HTERT RPE-1 (cell line): Measurements from ENCODE around the gene TLL2.

Source experiments
- in situ Hi-C: fragments of 300-500 bp; cut with MboI; formaldehyde crosslinking; loops from 4 replicates; pipeline ENCODE4 v1.14.3; 2020; ENCODE audit warnings: low sequenced_read_pairs

TLL2 gene

GRCh38 chr10:96367470-96367869 is 146.3 kb downstream of the TLL2 start:
- in situ Hi-C loops, result no loop called here

DNA sequence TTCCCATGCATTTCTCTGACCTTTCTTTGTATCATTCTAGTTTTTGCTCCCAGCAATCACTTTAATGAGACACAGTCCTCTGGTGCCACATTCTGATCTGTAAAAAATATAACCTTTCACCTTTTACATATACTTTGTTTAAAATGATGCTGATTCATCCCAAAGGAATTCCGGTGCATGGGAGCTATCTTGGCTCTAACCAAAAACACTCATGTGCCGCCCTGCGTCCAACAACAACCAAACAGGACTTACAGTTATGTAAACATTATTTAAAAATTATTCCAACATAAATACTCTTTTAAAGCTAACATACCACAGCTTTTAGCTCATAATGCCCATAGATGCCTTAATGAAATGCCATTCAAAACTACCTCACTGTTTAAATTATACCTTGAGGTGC is 147.2 kb downstream of the TLL2 start:
- in situ Hi-C loops, result no loop called here

DNA sequence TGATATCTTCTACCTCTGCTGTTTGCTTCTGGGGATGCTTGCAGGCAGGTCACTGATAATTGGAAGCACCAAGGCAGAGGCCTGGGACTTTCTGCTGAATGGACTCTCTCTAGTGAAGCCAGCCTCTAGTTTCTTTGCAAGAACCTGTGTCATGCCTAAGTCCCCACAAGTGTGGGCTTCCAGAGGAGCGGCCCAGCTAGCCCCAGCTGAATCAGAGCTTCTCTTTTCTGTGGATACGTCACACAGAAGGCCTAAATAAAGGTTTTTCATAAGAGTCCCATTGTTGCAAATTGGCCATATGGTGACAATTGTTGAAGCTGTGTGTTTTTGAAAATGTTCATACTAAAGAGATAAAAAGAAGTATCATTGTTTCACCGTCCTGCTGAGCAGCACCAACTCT is 148.2 kb downstream of the TLL2 start:
- in situ Hi-C loops, result no loop called here

DNA sequence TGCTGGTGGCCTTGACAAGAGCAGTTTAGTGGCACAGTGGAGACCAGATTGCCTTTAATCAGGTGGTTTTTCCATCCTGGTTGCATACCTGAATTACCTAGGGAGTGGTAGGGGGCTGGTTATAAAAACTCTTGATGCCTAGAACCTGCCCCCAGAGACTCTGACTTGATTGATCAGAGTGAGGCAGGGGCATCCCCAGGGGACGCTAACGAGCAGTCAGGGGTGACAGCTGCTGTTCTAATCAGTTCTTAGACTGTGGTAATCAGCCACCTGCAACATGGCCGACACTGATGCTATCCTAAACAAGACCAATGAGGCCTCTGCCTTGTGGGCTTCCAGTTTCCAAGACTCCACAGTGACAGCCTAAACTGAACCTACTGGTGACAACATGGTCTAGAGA is 153.0 kb downstream of the TLL2 start:
- in situ Hi-C loops, result no loop called here

GRCh38 chr10:96360331-96360730 is 153.4 kb downstream of the TLL2 start:
- in situ Hi-C loops, result no loop called here

- in situ Hi-C loops, result no loop called here
Observed at GRCh38 chr10:96359616-96360015, 154.1 kb downstream of the TLL2 start.

DNA sequence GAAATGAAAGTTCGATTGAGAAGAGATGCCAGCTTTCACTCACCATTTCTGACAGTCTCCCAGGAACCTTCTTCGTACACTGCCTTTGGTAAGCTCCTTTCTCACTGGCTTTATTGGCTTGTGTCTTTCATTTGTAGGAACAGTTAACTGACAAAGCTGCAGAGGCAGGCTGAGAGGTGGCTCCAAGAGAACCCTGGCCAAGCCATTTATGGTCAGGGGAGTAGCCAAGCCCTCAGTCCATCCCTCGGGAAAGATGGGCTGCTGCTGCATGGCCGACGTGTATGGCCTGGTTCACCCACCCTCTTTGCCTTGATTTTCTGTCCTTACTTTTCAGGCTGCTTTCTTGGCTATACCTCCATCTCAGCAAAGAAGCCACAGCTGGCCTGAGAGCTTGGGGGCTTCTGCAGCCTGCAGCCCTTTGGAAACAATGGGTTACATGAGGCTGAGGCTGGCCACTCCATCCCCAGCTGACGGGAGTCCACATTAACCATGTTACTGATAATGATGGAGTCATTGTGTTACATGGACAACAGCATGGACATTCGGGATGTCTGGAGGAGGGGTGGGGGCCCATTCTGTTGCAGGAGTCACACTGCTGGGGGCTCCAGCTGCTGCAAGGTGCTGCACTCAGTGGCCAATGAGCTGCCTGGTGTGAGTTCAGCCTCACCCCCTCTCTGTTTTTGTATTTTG is 154.7 kb downstream of the TLL2 start, which contains the start of gene OPALIN:
Gene OPALIN (minus strand): TSS at position 152 of the 690 bp plus-strand sequence. CDS start 106 bp downstream, at position 46.
- in situ Hi-C loops, result no loop called here

DNA sequence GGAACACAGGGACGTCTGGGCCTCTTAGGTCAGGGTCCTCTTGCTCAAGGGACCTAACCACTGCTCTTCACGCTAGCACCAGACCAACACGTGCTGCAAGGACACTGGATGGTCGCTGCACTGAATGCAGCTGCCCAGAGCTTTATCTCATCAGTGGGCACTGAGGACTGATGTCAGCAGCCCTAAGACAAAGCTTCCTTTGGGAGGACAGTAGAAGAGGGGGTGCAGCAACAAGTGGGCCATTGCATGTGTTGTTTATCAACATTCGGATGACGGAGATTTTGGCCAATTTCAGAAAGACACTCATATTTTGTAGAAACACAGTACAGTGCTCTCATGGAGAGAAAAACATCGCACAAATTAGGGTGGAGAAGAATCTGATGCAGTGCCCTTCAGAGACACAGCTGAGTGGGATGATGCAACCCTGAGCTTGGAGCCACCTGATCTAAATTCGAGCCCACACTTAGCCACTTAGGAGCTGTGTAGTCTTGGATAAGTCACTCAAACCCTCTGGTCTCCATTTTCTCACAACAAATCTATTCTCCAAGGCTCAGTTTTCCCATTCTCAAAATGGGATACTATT is 156.6 kb downstream of the TLL2 start:
- in situ Hi-C loops, result no loop called here

DNA sequence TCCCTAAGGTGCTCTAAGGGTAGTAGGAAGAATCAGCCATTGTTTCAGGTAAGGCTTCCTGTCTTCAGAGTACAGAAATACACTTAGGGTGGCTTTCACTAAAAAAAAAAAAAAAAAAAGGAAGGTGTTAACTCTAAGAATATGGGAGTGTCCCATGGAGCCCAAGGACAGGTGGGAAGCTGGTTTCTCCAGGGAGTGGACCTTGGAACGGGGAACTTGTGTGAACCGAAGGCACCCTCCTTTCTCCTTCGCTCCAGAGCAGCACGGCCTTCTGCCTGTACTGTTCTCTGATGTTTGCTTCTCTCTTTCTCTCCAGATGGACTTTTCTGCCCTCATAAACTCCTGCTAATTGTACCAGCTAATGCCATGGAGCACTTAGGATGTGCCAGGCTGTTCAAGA is 161.1 kb downstream of the TLL2 start:
- in situ Hi-C loops, result no loop called here

- in situ Hi-C loops, result no loop called here
Observed at GRCh38 chr10:96352027-96352426, 161.7 kb downstream of the TLL2 start.

GRCh38 chr10:96346295-96346694 is 167.4 kb downstream of the TLL2 start:
- in situ Hi-C loops, result no loop called here

DNA sequence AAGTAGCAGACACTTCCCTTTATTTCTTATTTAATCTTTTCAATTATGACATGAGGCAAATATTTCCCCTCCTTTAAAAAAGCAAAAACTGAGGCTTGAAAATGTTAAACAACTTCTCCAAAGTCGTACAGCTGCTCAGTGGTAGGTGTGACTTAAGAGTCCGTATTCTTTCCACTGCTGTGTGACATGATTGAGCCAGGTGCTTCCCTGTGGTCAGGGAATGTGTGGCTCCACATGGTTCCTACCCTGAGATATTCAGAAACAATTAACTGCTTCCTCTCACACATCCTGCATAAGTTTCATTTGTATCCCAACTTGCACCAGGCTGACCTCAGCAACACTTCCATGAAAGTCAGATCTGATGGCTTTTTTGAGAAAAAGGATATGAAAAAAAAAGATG is 168.5 kb downstream of the TLL2 start:
- in situ Hi-C loops, result no loop called here

- in situ Hi-C loops, result no loop called here
Observed at GRCh38 chr10:96344178-96344577, 169.5 kb downstream of the TLL2 start.

DNA sequence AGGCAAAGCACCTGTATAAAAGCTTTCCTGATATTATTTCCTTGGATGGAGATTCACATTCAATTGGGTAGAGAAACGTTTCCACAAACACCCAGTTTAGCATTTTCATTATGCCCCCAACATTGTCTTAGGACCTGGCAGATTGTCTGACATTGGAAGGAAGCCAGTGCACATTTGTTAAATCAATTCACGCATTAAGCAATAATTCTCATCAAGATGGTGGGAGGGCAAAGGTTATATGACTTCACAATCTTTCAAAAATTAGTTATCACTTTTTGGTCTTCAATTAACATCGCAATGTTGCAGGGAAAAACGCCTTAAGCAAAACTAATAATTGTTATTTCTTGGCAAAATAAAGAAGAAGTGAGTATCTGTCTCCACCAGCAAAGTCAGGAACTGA is 171.3 kb downstream of the TLL2 start:
- in situ Hi-C loops, result no loop called here

- in situ Hi-C loops, result no loop called here
Observed at GRCh38 chr10:96341219-96342182, 172.2 kb downstream of the TLL2 start.

GRCh38 chr10:96339956-96340904 is 173.5 kb downstream of the TLL2 start:
- in situ Hi-C loops, result no loop called here

DNA sequence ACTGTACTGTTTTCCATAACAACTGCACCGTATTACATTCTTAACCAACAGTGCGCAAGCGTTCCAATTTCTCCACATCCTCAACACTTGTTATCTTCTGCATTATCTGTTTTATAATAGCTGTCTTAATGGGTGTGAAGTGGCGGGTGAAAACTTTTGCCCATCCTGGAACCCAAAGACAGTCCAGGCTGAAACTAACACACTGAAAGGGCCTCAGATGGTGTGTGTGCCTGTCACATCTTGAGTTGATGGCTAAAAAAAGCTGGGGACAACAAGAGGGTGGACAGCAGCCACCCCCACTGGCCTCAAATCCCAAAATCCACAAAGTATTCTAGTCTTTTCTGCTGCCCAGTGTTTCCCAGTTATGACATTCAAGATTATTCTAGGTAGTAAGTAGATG is 174.3 kb downstream of the TLL2 start:
- in situ Hi-C loops, result no loop called here

GRCh38 chr10:96338279-96338925 is 175.3 kb downstream of the TLL2 start:
- in situ Hi-C loops, result no loop called here

DNA sequence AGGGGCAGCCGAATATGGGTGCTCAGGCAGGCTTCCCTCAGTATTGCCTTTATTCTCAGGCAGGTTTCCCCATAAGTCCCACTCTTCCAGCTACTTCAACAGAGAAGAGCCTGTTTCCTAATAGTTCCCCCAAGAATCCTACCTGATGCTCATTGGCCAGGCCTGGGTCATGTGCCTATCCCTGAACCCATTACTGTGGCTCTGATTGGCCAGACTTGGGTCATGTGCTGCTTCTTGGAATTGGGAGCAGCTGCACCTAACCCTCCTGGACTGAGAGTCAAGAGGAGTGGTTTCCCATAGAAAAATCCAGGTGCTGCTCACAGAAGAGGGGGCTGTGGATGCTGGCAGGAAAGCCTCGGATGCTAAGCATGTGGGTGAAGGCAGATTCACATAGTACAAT is 176.6 kb downstream of the TLL2 start:
- in situ Hi-C loops, result no loop called here
